ENCODE data around the gene CSTB.

- TF ChIP-seq ZFX (IDR thresholded peaks at IDR 0.05): no peak
- TF ChIP-seq CTCF (conservative IDR thresholded peaks at IDR 0.05): no peak
Measured at GRCh38 chr21:43736224-43736883, 39.8 kb downstream of the CSTB start.

Data from C4-2B (cell line).